ENCODE data around the gene PLXNB2.

PLXNB2 gene

DNA sequence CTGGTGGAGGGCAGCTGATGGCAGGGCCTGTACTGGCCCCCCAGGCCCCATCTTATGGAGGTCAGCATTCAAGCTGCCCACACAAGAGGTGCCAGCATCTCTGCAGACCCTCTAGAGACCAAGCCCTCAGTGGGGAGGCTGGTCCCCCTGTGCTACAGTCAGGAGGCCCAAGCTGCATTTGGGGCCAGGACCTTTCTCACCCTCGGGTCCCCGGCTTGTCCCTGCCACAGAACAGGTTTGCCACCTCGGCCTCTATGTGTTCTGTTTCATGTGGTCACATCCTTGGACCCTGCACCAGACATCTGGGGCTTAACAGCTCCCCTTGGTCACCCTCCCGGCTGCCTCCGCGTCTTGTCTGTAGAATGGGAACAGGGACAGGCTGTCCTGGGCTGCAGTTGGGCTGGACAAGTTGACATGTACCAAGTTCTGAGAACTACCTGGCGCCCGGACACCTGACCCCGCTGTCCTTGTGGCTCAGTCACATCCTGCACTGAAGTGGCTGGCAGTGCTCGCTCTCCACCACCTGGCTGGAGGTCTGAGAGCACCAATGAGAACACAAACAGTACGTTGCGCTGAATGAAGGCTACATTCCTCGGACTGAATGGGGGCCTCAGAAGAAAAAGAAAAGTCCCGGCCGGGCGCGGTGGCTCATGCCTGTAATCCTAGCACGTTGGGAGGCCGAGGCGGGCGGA lies 2.7 kb upstream of the PLXNB2 start:
- H3K9ac ChIP-seq (ENCODE audit: low read depth, low read length), result no peak overlapping the region
- H3K9me3 ChIP-seq (ENCODE audit: control insufficient read depth, insufficient read depth, low read length), result no peaks in the 10 kb centered on the region

DNA sequence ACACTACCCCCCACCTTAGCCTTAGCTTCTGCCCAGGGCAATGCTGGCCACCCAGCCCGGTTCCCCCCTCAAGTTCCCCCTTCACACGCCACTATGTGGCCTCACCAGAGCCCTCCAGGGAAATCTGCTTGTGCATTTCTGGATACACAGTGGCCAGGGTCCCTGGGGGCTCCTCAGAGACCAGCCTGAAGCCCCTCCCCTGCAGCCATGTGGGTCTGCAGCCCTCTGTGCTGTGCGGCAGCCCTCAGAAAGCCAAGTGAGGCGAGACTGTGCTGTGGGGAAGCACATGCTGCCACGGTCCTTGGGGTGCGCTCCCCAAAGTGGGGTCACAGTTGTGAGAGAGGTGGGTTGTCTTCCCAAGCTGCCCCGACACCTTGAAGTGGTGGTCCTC lies 2.1 kb upstream of the PLXNB2 start:
- Histone ChIP-seq H3K9ac (ENCODE audit: low read depth, low read length) (no peak overlapping the region), H3K27me3 (ENCODE audit: control insufficient read depth, insufficient read depth, low read length) (peaks cover 4% of the 10 kb centered on the region; the same call in 1 of the 2 replicates), H3K4me1 (ENCODE audit: control insufficient read depth, insufficient read depth, low read length) (peaks cover 8% of the 10 kb centered on the region), H3K4me3 (ENCODE audit: low read depth, low read length) (no peak overlapping the region), H3K36me3 (ENCODE audit: control insufficient read depth, insufficient read depth, low read length) (no peaks in the 10 kb centered on the region), H3K27ac (ENCODE audit: low read depth, low read length) (no peak overlapping the region), H3K9me3 (ENCODE audit: control insufficient read depth, insufficient read depth, low read length) (no peaks in the 10 kb centered on the region)

More for the DNA sequence above, 2.7 kb upstream of the PLXNB2 start:
- no peaks in the 10 kb centered on the region for H3K36me3 ChIP-seq (ENCODE audit: control insufficient read depth, insufficient read depth, low read length)
- no peak overlapping the region for H3K4me3 ChIP-seq (ENCODE audit: low read depth, low read length)
- H3K4me1 ChIP-seq (ENCODE audit: control insufficient read depth, insufficient read depth, low read length), result peaks cover 11% of the 10 kb centered on the region
- H3K27ac ChIP-seq (ENCODE audit: low read depth, low read length), result no peak overlapping the region
- peaks cover 4% of the 10 kb centered on the region; the same call in 1 of the 2 replicates for H3K27me3 ChIP-seq (ENCODE audit: control insufficient read depth, insufficient read depth, low read length)

- no peaks in the 10 kb centered on the region for H3K9me3 ChIP-seq (ENCODE audit: control insufficient read depth, insufficient read depth, low read length)
- peaks cover 10% of the 10 kb centered on the region for H3K4me1 ChIP-seq (ENCODE audit: control insufficient read depth, insufficient read depth, low read length)
- H3K9ac ChIP-seq (ENCODE audit: low read depth, low read length), result no peak overlapping the region
- peaks cover 4% of the 10 kb centered on the region; the same call in 1 of the 2 replicates for H3K27me3 ChIP-seq (ENCODE audit: control insufficient read depth, insufficient read depth, low read length)
- no peak overlapping the region for H3K4me3 ChIP-seq (ENCODE audit: low read depth, low read length)
- no peaks in the 10 kb centered on the region for H3K36me3 ChIP-seq (ENCODE audit: control insufficient read depth, insufficient read depth, low read length)
- H3K27ac ChIP-seq (ENCODE audit: low read depth, low read length), result no peak overlapping the region
These were observed 1.6 kb upstream of the PLXNB2 start for GRCh38 chr22:50308986-50309600.

DNA sequence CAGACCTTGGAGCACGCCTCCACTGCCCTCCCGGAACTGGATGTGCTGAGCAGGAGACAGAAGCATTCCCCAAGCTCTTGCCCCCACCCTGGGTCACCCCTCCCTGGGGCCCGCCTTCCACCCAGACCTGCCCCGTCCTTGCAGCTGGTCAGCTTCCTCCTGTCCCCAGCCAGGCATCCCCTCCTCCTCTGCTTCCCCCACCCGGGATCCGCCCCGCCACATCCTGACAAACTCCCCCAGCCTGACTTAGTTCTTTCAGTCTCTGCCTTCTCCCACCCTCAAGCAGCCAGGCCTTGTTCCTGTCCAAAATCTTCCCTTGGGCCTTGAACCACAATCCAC lies 1.1 kb upstream of the PLXNB2 start:
- peaks cover 14% of the 10 kb centered on the region for H3K4me1 ChIP-seq (ENCODE audit: control insufficient read depth, insufficient read depth, low read length)
- H3K27me3 ChIP-seq (ENCODE audit: control insufficient read depth, insufficient read depth, low read length), result peaks cover 4% of the 10 kb centered on the region; the same call in 1 of the 2 replicates
- H3K4me3 ChIP-seq (ENCODE audit: low read depth, low read length), result no peak overlapping the region
- H3K9ac ChIP-seq (ENCODE audit: low read depth, low read length), result no peak overlapping the region
- H3K27ac ChIP-seq (ENCODE audit: low read depth, low read length), result no peak overlapping the region
- no peaks in the 10 kb centered on the region for H3K36me3 ChIP-seq (ENCODE audit: control insufficient read depth, insufficient read depth, low read length)
- H3K9me3 ChIP-seq (ENCODE audit: control insufficient read depth, insufficient read depth, low read length), result no peaks in the 10 kb centered on the region

GRCh38 chr22:50307890-50308596 lies 597 bp upstream of the PLXNB2 start:
- Histone ChIP-seq H3K27ac (ENCODE audit: low read depth, low read length) (no peak overlapping the region), H3K9me3 (ENCODE audit: control insufficient read depth, insufficient read depth, low read length) (no peaks in the 10 kb centered on the region), H3K4me3 (ENCODE audit: low read depth, low read length) (no peak overlapping the region), H3K4me1 (ENCODE audit: control insufficient read depth, insufficient read depth, low read length) (peaks cover 15% of the 10 kb centered on the region), H3K27me3 (ENCODE audit: control insufficient read depth, insufficient read depth, low read length) (peaks cover 4% of the 10 kb centered on the region; the same call in 1 of the 2 replicates), H3K9ac (ENCODE audit: low read depth, low read length) (no peak overlapping the region), H3K36me3 (ENCODE audit: control insufficient read depth, insufficient read depth, low read length) (no peaks in the 10 kb centered on the region)

DNA sequence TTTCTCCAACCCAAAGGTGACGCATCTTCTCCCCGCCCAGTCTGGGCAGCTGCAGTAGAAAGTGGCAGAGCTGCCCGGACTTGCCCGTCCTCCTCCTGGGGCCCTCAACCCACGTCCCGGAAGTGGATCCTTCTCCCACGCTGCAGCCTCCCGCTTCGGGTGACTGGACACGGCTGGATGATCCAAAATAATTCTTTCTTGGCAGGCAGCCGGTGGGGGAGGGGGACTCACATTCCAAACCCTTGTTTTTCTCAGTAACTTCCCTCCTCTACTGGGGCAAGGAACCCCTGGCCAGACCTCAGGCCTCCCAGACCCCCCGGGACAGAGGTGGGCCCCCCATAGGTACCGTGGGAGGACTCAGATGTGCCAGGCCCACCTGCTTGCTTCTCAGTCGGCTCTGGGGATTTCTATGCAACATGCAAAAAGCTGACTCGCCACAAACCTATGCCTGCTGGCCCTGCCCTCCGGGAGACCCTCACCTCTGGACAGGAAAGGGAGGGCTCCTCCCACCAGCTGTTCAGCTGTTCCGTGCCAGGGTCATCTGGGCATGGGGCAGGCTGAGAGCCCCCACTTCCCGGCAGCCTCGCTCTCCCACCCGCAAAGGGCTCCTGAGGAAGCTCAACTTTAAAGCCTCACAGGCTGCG lies 1.4 kb downstream of the PLXNB2 start:
- H3K36me3 ChIP-seq (ENCODE audit: control insufficient read depth, insufficient read depth, low read length), result no peaks in the 10 kb centered on the region
- no peaks in the 10 kb centered on the region for H3K9me3 ChIP-seq (ENCODE audit: control insufficient read depth, insufficient read depth, low read length)
- 0 out of 2 replicates have a peak overlapping the region, but pooled peaks have one; percentile 5 for H3K9ac ChIP-seq (ENCODE audit: low read depth, low read length)
- peaks cover 15% of the 10 kb centered on the region for H3K4me1 ChIP-seq (ENCODE audit: control insufficient read depth, insufficient read depth, low read length)
- peaks cover 4% of the 10 kb centered on the region; the same call in 1 of the 2 replicates for H3K27me3 ChIP-seq (ENCODE audit: control insufficient read depth, insufficient read depth, low read length)
- H3K27ac ChIP-seq (ENCODE audit: low read depth, low read length), result peak overlapping the region; percentile 35
- peak overlapping the region; percentile 77 for H3K4me3 ChIP-seq (ENCODE audit: low read depth, low read length)

DNA sequence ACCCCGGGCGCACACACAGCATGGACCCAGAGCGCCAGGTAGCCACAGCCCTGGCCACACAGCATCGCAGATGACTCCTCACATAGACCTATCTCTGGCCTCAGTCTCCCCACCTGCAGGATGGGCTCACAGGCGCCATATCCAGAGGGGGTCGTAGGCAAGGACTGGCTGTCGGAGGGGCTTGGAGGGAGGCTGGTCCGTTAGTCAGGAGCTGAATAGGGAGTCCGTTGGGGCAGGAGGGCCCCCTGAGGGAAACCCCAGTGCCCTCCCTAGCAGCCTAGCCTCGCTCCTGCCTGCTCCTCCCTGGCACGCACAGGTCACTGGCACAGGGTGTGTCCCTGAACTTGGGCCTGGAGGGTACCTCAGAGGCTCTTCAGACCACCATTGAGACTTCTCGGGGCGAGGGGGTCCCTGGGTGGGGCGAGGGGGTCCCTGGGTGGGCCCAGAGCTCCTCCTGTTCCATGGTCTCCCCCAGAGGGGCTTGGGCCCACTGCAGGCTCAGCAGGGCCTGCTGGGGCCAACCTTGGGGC lies 2.0 kb downstream of the PLXNB2 start:
- H3K4me3 ChIP-seq (ENCODE audit: low read depth, low read length), result 0 out of 2 replicates have a peak overlapping the region, but pooled peaks have one; percentile 77
- no peaks in the 10 kb centered on the region for H3K9me3 ChIP-seq (ENCODE audit: control insufficient read depth, insufficient read depth, low read length)
- H3K36me3 ChIP-seq (ENCODE audit: control insufficient read depth, insufficient read depth, low read length), result no peaks in the 10 kb centered on the region
- peaks cover 18% of the 10 kb centered on the region for H3K4me1 ChIP-seq (ENCODE audit: control insufficient read depth, insufficient read depth, low read length)
- H3K27me3 ChIP-seq (ENCODE audit: control insufficient read depth, insufficient read depth, low read length), result peaks cover 4% of the 10 kb centered on the region; the same call in 1 of the 2 replicates
- H3K9ac ChIP-seq (ENCODE audit: low read depth, low read length), result no peak overlapping the region
- no peak overlapping the region for H3K27ac ChIP-seq (ENCODE audit: low read depth, low read length)

DNA sequence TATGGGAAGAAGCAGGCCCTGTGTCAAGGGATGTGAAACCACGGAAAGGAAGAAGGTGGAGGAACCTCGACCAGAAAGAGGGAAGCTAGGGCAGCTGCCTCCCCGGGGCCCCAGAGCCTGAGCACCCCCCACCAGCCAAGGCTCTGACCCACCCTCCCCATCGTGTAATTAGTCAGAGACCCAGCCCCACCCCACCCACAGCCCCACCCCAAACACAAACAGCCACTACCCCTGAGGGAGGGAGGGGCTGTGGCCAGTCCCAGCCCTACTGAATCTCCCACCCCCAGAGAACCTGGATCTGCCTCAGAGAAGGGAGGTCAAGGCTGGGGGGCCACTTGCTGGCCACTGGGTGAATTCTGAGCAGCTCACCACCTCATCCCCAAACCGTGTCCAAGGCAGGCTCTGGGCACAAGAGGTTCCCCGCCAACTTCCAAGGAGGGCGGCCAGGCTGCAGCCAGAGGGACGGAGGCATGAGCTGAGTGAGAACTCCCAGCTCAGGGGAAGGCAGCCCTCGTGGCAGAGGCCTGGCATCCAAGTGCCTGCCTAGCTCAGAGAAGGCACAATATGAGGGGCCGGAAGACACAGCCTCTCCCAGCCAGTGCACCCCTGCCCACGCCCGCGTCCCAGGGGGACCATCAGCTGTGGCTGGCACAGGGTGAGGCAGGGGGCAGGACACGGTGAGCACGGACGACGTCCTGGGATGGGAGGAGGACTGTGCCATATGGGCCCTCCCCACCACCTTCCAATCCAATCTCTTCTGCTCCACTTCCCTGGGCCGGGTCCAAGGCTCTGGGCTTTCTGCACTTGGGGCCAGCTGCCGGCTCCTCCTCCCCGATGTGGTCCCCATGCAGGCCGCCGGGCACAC lies 2.7 kb downstream of the PLXNB2 start:
- no peaks in the 10 kb centered on the region for H3K36me3 ChIP-seq (ENCODE audit: control insufficient read depth, insufficient read depth, low read length)
- no peak overlapping the region for H3K4me3 ChIP-seq (ENCODE audit: low read depth, low read length)
- peaks cover 18% of the 10 kb centered on the region for H3K4me1 ChIP-seq (ENCODE audit: control insufficient read depth, insufficient read depth, low read length)
- H3K27ac ChIP-seq (ENCODE audit: low read depth, low read length), result no peak overlapping the region
- peaks cover 4% of the 10 kb centered on the region; the same call in 1 of the 2 replicates for H3K27me3 ChIP-seq (ENCODE audit: control insufficient read depth, insufficient read depth, low read length)
- H3K9me3 ChIP-seq (ENCODE audit: control insufficient read depth, insufficient read depth, low read length), result no peaks in the 10 kb centered on the region
- H3K9ac ChIP-seq (ENCODE audit: low read depth, low read length), result no peak overlapping the region

DNA sequence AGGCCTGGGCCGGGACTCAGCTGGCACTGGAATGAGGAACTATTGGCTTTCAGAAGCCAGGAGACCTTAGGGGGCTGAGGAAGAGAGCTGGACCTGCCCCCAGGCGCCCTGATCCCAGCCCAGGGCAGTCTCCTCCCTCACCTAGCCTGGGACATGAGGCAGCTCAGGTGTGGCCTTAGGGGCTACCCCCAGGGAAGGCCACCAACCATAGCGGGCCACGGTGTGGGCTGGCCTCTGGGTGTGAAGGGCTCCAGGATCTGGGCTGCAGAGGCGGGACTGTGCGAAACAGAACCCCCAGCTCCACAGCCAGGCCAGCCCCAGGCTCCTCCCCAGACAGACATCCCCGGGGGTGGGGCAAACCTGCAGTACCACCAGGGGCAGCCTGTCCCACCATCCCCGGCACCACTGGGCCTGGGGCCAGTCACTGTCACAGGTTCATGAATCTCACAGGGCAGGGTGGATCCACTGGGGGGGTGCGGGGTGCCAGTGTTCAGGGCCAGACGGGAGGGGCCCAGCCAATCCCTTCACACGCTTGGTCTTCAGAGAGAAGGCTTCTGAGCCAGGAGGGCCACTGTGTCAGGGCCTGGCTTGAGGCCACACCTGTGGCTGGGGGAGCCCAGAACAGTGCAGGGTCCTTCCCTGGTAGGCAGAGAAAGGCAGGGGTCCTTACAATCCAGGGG lies 3.5 kb downstream of the PLXNB2 start:
- no peaks in the 10 kb centered on the region for H3K9me3 ChIP-seq (ENCODE audit: control insufficient read depth, insufficient read depth, low read length)
- peaks cover 4% of the 10 kb centered on the region; the same call in 1 of the 2 replicates for H3K27me3 ChIP-seq (ENCODE audit: control insufficient read depth, insufficient read depth, low read length)
- no peaks in the 10 kb centered on the region for H3K36me3 ChIP-seq (ENCODE audit: control insufficient read depth, insufficient read depth, low read length)
- no peak overlapping the region for H3K9ac ChIP-seq (ENCODE audit: low read depth, low read length)
- H3K4me1 ChIP-seq (ENCODE audit: control insufficient read depth, insufficient read depth, low read length), result peaks cover 18% of the 10 kb centered on the region
- H3K4me3 ChIP-seq (ENCODE audit: low read depth, low read length), result no peak overlapping the region
- H3K27ac ChIP-seq (ENCODE audit: low read depth, low read length), result no peak overlapping the region

Measured in HUES48 (cell line).